Fibroblast of lung (primary cell): ENCODE data around the gene B3GNT7.

Experiments
- CTCF ChIP-seq, 2 donors: IDR thresholded peaks in 1 of 2; conservative IDR thresholded peaks in 1 of 2; 1 replicate in 1 of 2; 2 replicates in 1 of 2; pipeline ENCODE4 v1.5.1; 2011 to 2012; ENCODE audit warnings: low read length in 2 of 2, control low read depth in 1 of 2, inconsistent platforms in 1 of 2, low read depth in 1 of 2, mild to moderate bottlenecking in 1 of 2
- EZH2 ChIP-seq: IDR thresholded peaks from 2 replicates; pipeline ENCODE4 v1.5.1; 2012; ENCODE audit warnings: low read length, control low read depth, mild to moderate bottlenecking; ENCODE audit errors: missing control alignments

DNA sequence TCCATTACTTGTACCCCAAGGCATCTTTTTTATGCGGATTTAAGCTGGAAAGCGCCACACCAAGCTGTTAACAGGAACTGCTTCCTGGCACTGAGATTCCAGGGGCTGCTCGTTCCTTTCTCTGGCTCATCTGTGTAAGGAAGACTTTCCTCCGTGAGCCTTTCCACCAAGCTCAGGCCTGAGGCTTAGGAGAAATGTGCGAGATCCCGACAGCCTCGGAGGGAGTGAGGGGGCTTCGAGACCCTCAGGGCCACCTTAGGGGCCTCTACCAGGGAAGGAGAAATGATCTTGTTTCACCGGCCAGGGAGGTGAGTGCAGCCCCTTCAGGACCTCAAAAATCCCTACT, 17.1 kb downstream of the B3GNT7 start:
- no peak for TF ChIP-seq CTCF (conservative IDR thresholded peaks at IDR 0.05 in 1 of 2, IDR thresholded peaks at IDR 0.05 in 1 of 2; ENCODE audit: low read depth in 1 of 2, low read length in 2 of 2)
- TF ChIP-seq EZH2, result no peak
